Spleen (tissue), 11 donors: ENCODE results near the gene UNC50. TPM values are rescaled to one million over a fixed set of nuclear protein-coding genes. Genes with fewer than 3 reads are reported as not detected.

Source experiments
- DNase-seq: peaks from one replicate; pipeline ENCODE4 v3.0.0-alpha.2; 2020
- H3K27ac ChIP-seq, 8 donors: fragments of 200-600 bp; sonication (generic) in 7 of 8; 1 replicate in 4 of 8; 2 replicates in 4 of 8; pipeline versions ENCODE4 v1.5.0 to v1.8.0; 2016 to 2021; ENCODE audit warnings: inconsistent platforms in 4 of 8, mild to moderate bottlenecking in 4 of 8, moderate library complexity in 1 of 8
- H3K27me3 ChIP-seq, 7 donors: fragments of 200-600 bp; sonication (generic) in 6 of 7; replicated peaks in 1 of 7; 1 replicate in 4 of 7; 2 replicates in 3 of 7; pipeline versions ENCODE4 v1.5.0 to v1.8.0; 2016 to 2021; ENCODE audit warnings: inconsistent platforms in 3 of 7, mild to moderate bottlenecking in 1 of 7
- H3K36me3 ChIP-seq, 6 donors: fragments of 200-600 bp; sonication (generic) in 5 of 6; 1 replicate in 4 of 6; 2 replicates in 2 of 6; pipeline versions ENCODE4 v1.5.0 to v1.8.0; 2016 to 2021; ENCODE audit warnings: inconsistent platforms in 2 of 6
- H3K4me1 ChIP-seq, 6 donors: fragments of 200-600 bp; sonication (generic) in 5 of 6; 1 replicate in 3 of 6; 2 replicates in 3 of 6; pipeline versions ENCODE4 v1.5.0 to v1.8.0; 2016 to 2021; ENCODE audit warnings: inconsistent platforms in 3 of 6
- H3K4me3 ChIP-seq, 8 donors: fragments of 200-600 bp; sonication (generic) in 7 of 8; 1 replicate in 4 of 8; 2 replicates in 4 of 8; pipeline versions ENCODE4 v1.5.0 to v1.8.0; 2016 to 2021; ENCODE audit warnings: inconsistent platforms in 4 of 8, mild to moderate bottlenecking in 4 of 8, moderate library complexity in 2 of 8
- H3K9me3 ChIP-seq, 8 donors: fragments of 200-600 bp; sonication (generic) in 7 of 8; 1 replicate in 4 of 8; 2 replicates in 4 of 8; pipeline versions ENCODE4 v1.5.0 to v1.8.0; 2016 to 2021; ENCODE audit warnings: inconsistent platforms in 4 of 8
- POLR2A ChIP-seq, 3 donors: fragments of 450-650 bp; IDR thresholded peaks; one replicate each; pipeline ENCODE4 v1.5.1; 2017; ENCODE audit warnings: antibody characterized with exemption in 3 of 3, mild to moderate bottlenecking in 1 of 3
- POLR2AphosphoS5 ChIP-seq, 3 donors: sonication (generic); formaldehyde crosslinking; IDR thresholded peaks; one replicate each; pipeline ENCODE4 v1.5.1; 2017; ENCODE audit warnings: antibody characterized with exemption in 3 of 3
- WGBS, 5 donors: extraction: QIAGEN DNeasy Blood & Tissue Kit in 3 of 5; methylation state at CpG; one replicate each; pipeline versions ENCODE4 v1.1.5 to v1.1.7; 2013 to 2018; 5-methylcytosine and 5-hydroxymethylcytosine counted together
- intact Hi-C: fragments of 100-400 bp; cut with DNase I; formaldehyde crosslinking; loops from one replicate; pipeline ENCODE4 v1.15.0; 2023; ENCODE audit warnings: low total_unique reads
- polyA plus RNA-seq, 3 donors: library from polyadenylated mRNA; stranded (reverse); fragments of 200-250 nt; gene quantifications; one replicate each; pipeline ENCODE4 v1.2.1, GENCODE V29; 2013
- total RNA-seq, 7 donors: library from RNA; depleted of rRNA in 3 of 7; stranded (reverse); fragments of >200 nt in 3 of 7; fragmentation: NEBNext Ultra II Directional in 4 of 7; extraction: Animal tissue kit (Norgen Biotek cat#: 25700) in 4 of 7; gene quantifications; one replicate each; pipeline versions ENCODE4 v1.1.0 to v1.2.1, GENCODE V29; 2016 to 2021
- TF ChIP-seq, protein P1 (sequence below), 11 experiments: fragments of 200-600 bp in 7 of 11; fragments of 450-650 bp in 4 of 11; sonication (generic) in 4 of 11; IDR thresholded peaks in 8 of 11; conservative IDR thresholded peaks in 3 of 11; 1 replicate in 7 of 11; 2 replicates in 4 of 11; pipeline versions ENCODE4 v1.4.0 to v1.8.0; 2016 to 2021; ENCODE audit warnings: antibody characterized with exemption in 11 of 11, inconsistent platforms in 4 of 11, mild to moderate bottlenecking in 1 of 11
- donor health status: healthy with polysubstance abuse.
- donor health status: DM: no; HTN: no; CAD: no; lungs with moderate emphysema.
- donor health status: DM: no; HTN: no; CAD: no.
- donor health status: Bipolar disorder and iron deficiency.
- donor health status: healthy.
- donor health status: DM: no; HTN: no; CAD: no.
- donor health status: DM: yes; HTN: yes; CAD: no.

Gene UNC50
- total and polyA plus RNA-seq, 10 donors, result 32.1 to 56.5 (median 43.3) TPM

DNA sequence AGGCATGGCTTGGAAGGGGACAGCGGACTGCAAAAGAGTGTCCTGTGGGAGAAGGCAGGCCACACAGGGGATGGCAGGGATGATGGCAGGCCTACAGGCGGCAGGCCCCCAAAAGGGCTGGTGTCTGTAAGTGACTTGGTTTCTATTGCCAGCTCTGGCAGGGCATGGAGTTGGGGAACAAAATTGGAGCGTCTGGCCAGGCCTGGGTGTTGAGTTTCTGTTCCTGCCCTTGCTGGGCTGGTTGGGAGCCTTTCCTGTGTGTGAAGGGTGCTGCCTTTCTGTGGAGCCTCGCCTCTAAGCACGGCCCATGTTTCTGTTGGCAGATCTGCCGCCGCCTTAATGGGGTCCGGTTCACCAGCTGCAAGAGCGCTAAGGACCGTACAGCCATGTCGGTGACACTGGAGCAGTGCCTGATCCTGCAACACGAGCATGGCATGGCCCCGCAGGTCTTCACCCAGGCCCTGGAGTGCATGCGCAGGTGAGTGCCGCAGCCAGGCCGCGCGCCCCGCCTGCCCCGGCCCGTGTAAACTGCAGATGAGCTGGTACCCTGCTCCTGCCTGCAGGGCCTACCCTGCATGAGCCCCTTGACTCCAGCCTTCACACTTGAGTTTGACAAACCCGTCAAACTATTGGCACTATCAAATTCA is 31.6 kb upstream of the UNC50 start:
- peaks cover 0 to 12% (median 0%) of the 10 kb centered on the region in 6 donors for H3K4me1 ChIP-seq
- no peaks in the 10 kb centered on the region for H3K9me3 ChIP-seq
- no peak for DNase-seq
- 89 to 100% (median 96%) methylated on average over 4 to 22 of the region's 22 CpGs for WGBS, 5 donors
- peaks cover 0 to 100% (median 81%) of the 10 kb centered on the region in 6 donors for H3K36me3 ChIP-seq
- H3K4me3 ChIP-seq, result no peak overlapping the region
- intact Hi-C loops, result no loop called here
- H3K27me3 ChIP-seq, result no peaks in the 10 kb centered on the region
- H3K27ac ChIP-seq, result no peak overlapping the region
- TF ChIP-seq, protein P1, sequence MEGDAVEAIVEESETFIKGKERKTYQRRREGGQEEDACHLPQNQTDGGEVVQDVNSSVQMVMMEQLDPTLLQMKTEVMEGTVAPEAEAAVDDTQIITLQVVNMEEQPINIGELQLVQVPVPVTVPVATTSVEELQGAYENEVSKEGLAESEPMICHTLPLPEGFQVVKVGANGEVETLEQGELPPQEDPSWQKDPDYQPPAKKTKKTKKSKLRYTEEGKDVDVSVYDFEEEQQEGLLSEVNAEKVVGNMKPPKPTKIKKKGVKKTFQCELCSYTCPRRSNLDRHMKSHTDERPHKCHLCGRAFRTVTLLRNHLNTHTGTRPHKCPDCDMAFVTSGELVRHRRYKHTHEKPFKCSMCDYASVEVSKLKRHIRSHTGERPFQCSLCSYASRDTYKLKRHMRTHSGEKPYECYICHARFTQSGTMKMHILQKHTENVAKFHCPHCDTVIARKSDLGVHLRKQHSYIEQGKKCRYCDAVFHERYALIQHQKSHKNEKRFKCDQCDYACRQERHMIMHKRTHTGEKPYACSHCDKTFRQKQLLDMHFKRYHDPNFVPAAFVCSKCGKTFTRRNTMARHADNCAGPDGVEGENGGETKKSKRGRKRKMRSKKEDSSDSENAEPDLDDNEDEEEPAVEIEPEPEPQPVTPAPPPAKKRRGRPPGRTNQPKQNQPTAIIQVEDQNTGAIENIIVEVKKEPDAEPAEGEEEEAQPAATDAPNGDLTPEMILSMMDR (IDR thresholded peaks at IDR 0.05 in 8 of 11, conservative IDR thresholded peaks at IDR 0.05 in 3 of 11), result no peak
- TF ChIP-seq POLR2AphosphoS5 (IDR thresholded peaks at IDR 0.05), result no peak
- TF ChIP-seq POLR2A (IDR thresholded peaks at IDR 0.05), result no peak

DNA sequence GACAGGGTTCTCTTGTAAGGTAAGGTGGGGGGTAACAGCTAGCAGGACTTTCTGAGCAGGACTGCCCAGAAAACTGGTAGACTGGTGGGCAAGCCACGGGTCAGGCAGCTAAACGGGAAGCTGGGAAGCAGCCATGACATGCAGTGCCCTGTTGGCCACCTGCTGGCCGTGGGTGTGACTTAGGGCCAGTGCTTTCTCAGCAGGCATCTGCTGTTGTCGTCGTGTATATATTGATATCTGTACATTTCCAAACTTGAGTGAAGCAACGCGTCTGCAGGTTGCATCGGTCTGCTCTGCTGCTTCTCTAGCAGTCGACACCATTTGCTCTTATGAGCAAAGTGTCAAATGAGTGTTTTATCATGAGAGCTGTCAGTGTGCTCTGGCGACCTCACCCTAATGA is 31.1 kb upstream of the UNC50 start:
- no peak overlapping the region for H3K4me3 ChIP-seq
- no peaks in the 10 kb centered on the region for H3K27me3 ChIP-seq
- H3K4me1 ChIP-seq, result peaks cover 0 to 12% (median 0%) of the 10 kb centered on the region in 6 donors
- TF ChIP-seq POLR2A (IDR thresholded peaks at IDR 0.05) (no peak), POLR2AphosphoS5 (IDR thresholded peaks at IDR 0.05) (no peak)
- TF ChIP-seq, protein P1 (IDR thresholded peaks at IDR 0.05 in 8 of 11, conservative IDR thresholded peaks at IDR 0.05 in 3 of 11), result no peak
- intact Hi-C loops, result no loop called here
- WGBS, 5 donors, result 80 to 91% (median 82%) methylated on average over 10 of the region's 10 CpGs
- no peaks in the 10 kb centered on the region for H3K9me3 ChIP-seq
- peaks cover 0 to 100% (median 81%) of the 10 kb centered on the region in 6 donors for H3K36me3 ChIP-seq
- no peak overlapping the region for H3K27ac ChIP-seq
- no peak for DNase-seq

DNA sequence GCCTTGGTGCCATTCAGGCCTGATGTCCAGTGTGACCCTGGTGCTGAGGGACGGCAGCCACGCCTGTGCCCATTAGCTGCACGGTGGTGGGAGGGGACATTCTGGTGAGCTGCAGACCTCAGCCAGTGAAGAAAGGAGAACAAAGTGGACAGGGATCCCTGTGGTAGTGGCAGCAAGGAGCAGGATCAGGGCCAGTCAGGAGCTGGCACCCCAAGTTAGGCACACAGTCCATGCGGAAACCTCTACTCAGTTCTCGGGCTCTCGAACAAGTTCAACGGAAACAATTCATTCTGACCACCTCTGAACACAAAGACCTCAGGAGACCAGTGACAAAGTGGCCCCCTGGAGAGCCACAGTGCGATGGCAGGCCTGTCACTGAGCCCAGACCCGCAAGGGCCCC is 30.2 kb upstream of the UNC50 start:
- Histone ChIP-seq H3K36me3 (peaks cover 0 to 100% (median 77%) of the 10 kb centered on the region in 6 donors), H3K27ac (no peak overlapping the region), H3K4me3 (no peak overlapping the region), H3K27me3 (no peaks in the 10 kb centered on the region), H3K4me1 (peaks cover 0 to 12% (median 0%) of the 10 kb centered on the region in 6 donors), H3K9me3 (no peaks in the 10 kb centered on the region)
- TF ChIP-seq, protein P1 (IDR thresholded peaks at IDR 0.05 in 8 of 11, conservative IDR thresholded peaks at IDR 0.05 in 3 of 11), result no peak
- TF ChIP-seq POLR2AphosphoS5 (IDR thresholded peaks at IDR 0.05), result no peak
- no peak for TF ChIP-seq POLR2A (IDR thresholded peaks at IDR 0.05)
- intact Hi-C loops, result no loop called here
- WGBS, 5 donors, result 95 to 98% (median 95%) methylated on average over 9 of the region's 9 CpGs
- DNase-seq, result no peak

DNA sequence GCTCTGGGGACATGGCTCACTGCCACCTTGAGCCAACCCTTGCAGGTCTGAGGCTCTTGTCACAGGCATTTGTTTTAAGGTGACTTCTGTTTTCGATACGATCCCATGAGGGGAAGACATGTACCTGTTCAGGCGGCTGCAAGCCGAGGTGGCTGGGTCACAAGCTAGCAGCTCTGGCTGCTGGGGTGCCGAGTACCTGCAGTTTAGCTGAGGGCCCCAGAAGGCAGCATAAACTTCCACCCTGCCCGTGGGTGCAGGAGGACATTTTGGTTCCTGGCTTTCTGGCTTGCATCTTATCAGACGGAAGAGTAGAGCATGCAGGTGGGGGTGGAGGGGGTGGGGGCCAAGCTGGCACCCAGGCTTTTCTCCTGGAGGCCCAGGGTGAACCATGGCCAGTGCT is 28.5 kb upstream of the UNC50 start:
- Histone ChIP-seq H3K36me3 (peaks cover 0 to 100% (median 72%) of the 10 kb centered on the region in 6 donors), H3K4me1 (peaks cover 0 to 12% (median 0%) of the 10 kb centered on the region in 6 donors), H3K27ac (no peak overlapping the region), H3K9me3 (no peaks in the 10 kb centered on the region), H3K4me3 (no peak overlapping the region), H3K27me3 (no peaks in the 10 kb centered on the region)
- TF ChIP-seq POLR2A (IDR thresholded peaks at IDR 0.05) (no peak), POLR2AphosphoS5 (IDR thresholded peaks at IDR 0.05) (no peak)
- TF ChIP-seq, protein P1 (IDR thresholded peaks at IDR 0.05 in 8 of 11, conservative IDR thresholded peaks at IDR 0.05 in 3 of 11), result no peak
- no peak for DNase-seq
- 86 to 96% (median 88%) methylated on average over 7 of the region's 7 CpGs for WGBS, 5 donors
- intact Hi-C loops, result no loop called here
